HG03175 (cell line): Measurements from ENCODE around the gene DNAJC13.
A peak's percentile ranks its signal among the peaks of the same experiment; 100 is the strongest.
"Not testable (repeated sequence)": the region's sequence is repeated elsewhere in the genome, so short reads cannot be mapped to it uniquely, and the experiment has no call there.

Experiments
- ATAC-seq: cut with Tn5 transposase; IDR thresholded peaks from one replicate; pipeline ENCODE4 v1.9.1; 2021; ENCODE audit warnings: mild to moderate bottlenecking, moderate library complexity; ENCODE audit not compliant: unreplicated experiment

The DNAJC13 gene

GRCh38 chr3:132538072-132538471 lies 120.8 kb downstream of the DNAJC13 start:
- ATAC-seq, result no peak

- ATAC-seq, result no peak
These were observed 122.4 kb downstream of the DNAJC13 start for GRCh38 chr3:132539681-132540080.

GRCh38 chr3:132542577-132542976 lies 125.3 kb downstream of the DNAJC13 start:
- no peak for ATAC-seq

GRCh38 chr3:132543011-132543739 lies 125.9 kb downstream of the DNAJC13 start:
- ATAC-seq, result no peak

GRCh38 chr3:132544130-132544529 lies 126.8 kb downstream of the DNAJC13 start:
- ATAC-seq, result no peak

GRCh38 chr3:132545471-132545870 lies 128.2 kb downstream of the DNAJC13 start:
- ATAC-seq, result no peak

- no peak for ATAC-seq
These were observed 131.9 kb downstream of the DNAJC13 start for GRCh38 chr3:132549169-132549568.

GRCh38 chr3:132549890-132550578 lies 132.7 kb downstream of the DNAJC13 start:
- ATAC-seq, result peak; percentile 66

GRCh38 chr3:132550579-132551305 lies 133.4 kb downstream of the DNAJC13 start:
- no peak for ATAC-seq

GRCh38 chr3:132553826-132554225 lies 136.5 kb downstream of the DNAJC13 start:
- ATAC-seq, result no peak

- ATAC-seq, result no peak
These were observed 137.1 kb downstream of the DNAJC13 start for GRCh38 chr3:132554437-132554836.

- no peak for ATAC-seq
These were observed 138.2 kb downstream of the DNAJC13 start for GRCh38 chr3:132555306-132556035.

GRCh38 chr3:132556036-132556386 lies 138.7 kb downstream of the DNAJC13 start:
- ATAC-seq, result not testable (repeated sequence)

GRCh38 chr3:132556508-132557159 lies 139.3 kb downstream of the DNAJC13 start:
- ATAC-seq, result no peak

GRCh38 chr3:132561003-132561402 lies 143.7 kb downstream of the DNAJC13 start:
- ATAC-seq, result no peak

GRCh38 chr3:132563420-132564069 lies 146.2 kb downstream of the DNAJC13 start:
- ATAC-seq, result no peak

- ATAC-seq, result no peak
These were observed 146.8 kb downstream of the DNAJC13 start for GRCh38 chr3:132564070-132564465.

GRCh38 chr3:132568422-132568821 lies 151.1 kb downstream of the DNAJC13 start:
- ATAC-seq, result no peak

- no peak for ATAC-seq
These were observed 151.9 kb downstream of the DNAJC13 start for GRCh38 chr3:132569153-132569552.

- no peak for ATAC-seq
These were observed 152.3 kb downstream of the DNAJC13 start for GRCh38 chr3:132569580-132569979.
